ENCODE results near the gene TBX18. TPM values are rescaled to one million over a fixed set of nuclear protein-coding genes. Genes with fewer than 3 reads are reported as not detected.
A peak's percentile ranks its signal among the peaks of the same experiment; 100 is the strongest.

TBX18 gene
- total RNA-seq, 1 experiment from 2014 or later: 0.42 TPM

- intact Hi-C loops (cut with micrococcal nuclease): no loop called here
- H3K36me3 Mint-ChIP-seq (ENCODE audit: insufficient read depth, unreplicated experiment): no peaks in the 10 kb centered on the region
- BruUV-seq (replicated peaks): no TSS peak
- no peak overlapping the region for H3K4me3 Mint-ChIP-seq (ENCODE audit: unreplicated experiment)
- TF ChIP-seq CTCF (IDR thresholded peaks at IDR 0.05; ENCODE audit: unreplicated experiment): no peak
- peaks cover 6% of the 10 kb centered on the region for H3K4me1 Mint-ChIP-seq (ENCODE audit: insufficient read depth, unreplicated experiment)
- no peak for DNase-seq (ENCODE audit: unreplicated experiment)
- CTCF ChIA-PET: interaction anchor here (0.7 kb wide), 1 partner anchor 20 kb away, joined by 3 read pairs; no protein-coding TSS in a partner anchor
- POLR2A ChIA-PET: no interaction called here
- H3K27ac Mint-ChIP-seq (ENCODE audit: low read depth, unreplicated experiment): no peak overlapping the region
- H3K9me3 Mint-ChIP-seq (ENCODE audit: unreplicated experiment): no peaks in the 10 kb centered on the region
- H3K27me3 Mint-ChIP-seq (ENCODE audit: insufficient read depth, unreplicated experiment): no peaks in the 10 kb centered on the region
Measured at GRCh38 chr6:84758486-84758885, 5.9 kb downstream of the TBX18 start.

- CTCF ChIA-PET: interaction anchor here (0.6 kb wide), 1 partner anchor 11 kb away, joined by 3 read pairs; no protein-coding TSS in a partner anchor
- Mint-ChIP-seq H3K4me3 (ENCODE audit: unreplicated experiment) (no peak overlapping the region), H3K36me3 (ENCODE audit: insufficient read depth, unreplicated experiment) (no peaks in the 10 kb centered on the region), H3K27me3 (ENCODE audit: insufficient read depth, unreplicated experiment) (no peaks in the 10 kb centered on the region), H3K9me3 (ENCODE audit: unreplicated experiment) (no peaks in the 10 kb centered on the region), H3K4me1 (ENCODE audit: insufficient read depth, unreplicated experiment) (peaks cover 6% of the 10 kb centered on the region), H3K27ac (ENCODE audit: low read depth, unreplicated experiment) (no peak overlapping the region)
- POLR2A ChIA-PET: interaction anchor here (0.8 to 1.2 kb wide), 2 partner anchors 9 to 13 kb away, joined by 3 read pairs; no protein-coding TSS in a partner anchor
- intact Hi-C loops (cut with micrococcal nuclease): no loop called here
- BruUV-seq (replicated peaks): no TSS peak
- DNase-seq (ENCODE audit: unreplicated experiment): no peak
- no peak for TF ChIP-seq CTCF (IDR thresholded peaks at IDR 0.05; ENCODE audit: unreplicated experiment)
Measured at GRCh38 chr6:84756877-84757276, 7.5 kb downstream of the TBX18 start.

GRCh38 chr6:84756466-84756865 is 7.9 kb downstream of the TBX18 start:
- no TSS peak for BruUV-seq (replicated peaks)
- H3K27me3 Mint-ChIP-seq (ENCODE audit: insufficient read depth, unreplicated experiment): no peaks in the 10 kb centered on the region
- H3K27ac Mint-ChIP-seq (ENCODE audit: low read depth, unreplicated experiment): peak overlapping the region; percentile 14
- ChIA-PET CTCF (no interaction called here), POLR2A (no interaction called here)
- no peak overlapping the region for H3K4me3 Mint-ChIP-seq (ENCODE audit: unreplicated experiment)
- no peak for TF ChIP-seq CTCF (IDR thresholded peaks at IDR 0.05; ENCODE audit: unreplicated experiment)
- intact Hi-C loops (cut with micrococcal nuclease): no loop called here
- H3K9me3 Mint-ChIP-seq (ENCODE audit: unreplicated experiment): no peaks in the 10 kb centered on the region
- peaks cover 6% of the 10 kb centered on the region for H3K4me1 Mint-ChIP-seq (ENCODE audit: insufficient read depth, unreplicated experiment)
- H3K36me3 Mint-ChIP-seq (ENCODE audit: insufficient read depth, unreplicated experiment): no peaks in the 10 kb centered on the region
- no peak for DNase-seq (ENCODE audit: unreplicated experiment)

GRCh38 chr6:84753173-84753572 is 11.2 kb downstream of the TBX18 start:
- Mint-ChIP-seq H3K27ac (ENCODE audit: low read depth, unreplicated experiment) (no peak overlapping the region), H3K36me3 (ENCODE audit: insufficient read depth, unreplicated experiment) (no peaks in the 10 kb centered on the region), H3K4me1 (ENCODE audit: insufficient read depth, unreplicated experiment) (peaks cover 6% of the 10 kb centered on the region), H3K9me3 (ENCODE audit: unreplicated experiment) (no peaks in the 10 kb centered on the region), H3K4me3 (ENCODE audit: unreplicated experiment) (no peak overlapping the region), H3K27me3 (ENCODE audit: insufficient read depth, unreplicated experiment) (no peaks in the 10 kb centered on the region)
- DNase-seq (ENCODE audit: unreplicated experiment): no peak
- no peak for TF ChIP-seq CTCF (IDR thresholded peaks at IDR 0.05; ENCODE audit: unreplicated experiment)
- ChIA-PET POLR2A (interaction anchor here (0.7 to 1.9 kb wide), 2 partner anchors 10 to 18 kb away, joined by 4 to 7 read pairs; no protein-coding TSS in a partner anchor), CTCF (no interaction called here)
- no TSS peak for BruUV-seq (replicated peaks)
- intact Hi-C loops (cut with micrococcal nuclease): no loop called here

Measured in MCF 10A (cell line).